ENCODE data around the gene TRAF7.
"Not testable (repeated sequence)": the region's sequence is repeated elsewhere in the genome, so short reads cannot be mapped to it uniquely, and the experiment has no call there.

Gene TRAF7

DNA sequence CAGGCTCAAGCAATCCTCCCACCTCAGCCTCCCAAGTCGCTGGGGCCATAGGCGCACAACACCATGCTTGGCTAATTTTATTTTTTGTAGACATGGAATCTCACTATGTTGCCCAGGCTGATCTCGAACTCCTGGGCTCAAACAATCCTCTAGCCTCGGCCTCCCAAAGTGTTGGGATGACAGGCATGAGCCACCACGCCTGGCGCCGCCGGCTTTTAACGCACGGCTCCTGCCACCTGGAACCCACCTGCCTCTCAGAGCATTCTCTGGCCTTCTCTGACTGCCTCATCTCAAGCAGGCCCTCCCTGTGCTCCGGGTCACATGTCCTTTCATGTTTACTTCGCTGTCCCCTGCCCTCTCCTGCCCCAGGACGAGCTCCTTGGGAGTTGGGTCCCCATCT is 30.5 kb downstream of the TRAF7 start:
- DNase-seq: no peak

DNA sequence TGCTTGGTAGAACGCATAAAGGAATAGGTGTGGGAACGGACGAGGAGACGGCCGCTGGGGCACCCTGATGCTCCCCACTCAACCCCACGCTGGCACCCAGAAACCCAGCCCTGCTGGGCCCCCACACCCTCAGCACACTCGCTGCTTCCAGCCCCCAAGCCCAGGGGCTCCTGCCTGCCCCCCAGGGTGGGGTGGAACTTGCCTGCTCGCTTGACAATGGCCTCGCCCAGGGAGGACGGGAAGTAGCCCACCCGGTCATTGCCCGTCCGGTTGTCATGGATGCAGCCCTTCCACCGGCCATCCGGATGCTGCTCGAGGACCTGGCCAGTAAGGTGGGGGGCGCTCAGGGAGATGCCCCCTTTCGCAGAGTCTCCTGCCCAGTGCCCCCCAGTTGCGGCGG is 30.9 kb downstream of the TRAF7 start:
- no peak for DNase-seq

DNA sequence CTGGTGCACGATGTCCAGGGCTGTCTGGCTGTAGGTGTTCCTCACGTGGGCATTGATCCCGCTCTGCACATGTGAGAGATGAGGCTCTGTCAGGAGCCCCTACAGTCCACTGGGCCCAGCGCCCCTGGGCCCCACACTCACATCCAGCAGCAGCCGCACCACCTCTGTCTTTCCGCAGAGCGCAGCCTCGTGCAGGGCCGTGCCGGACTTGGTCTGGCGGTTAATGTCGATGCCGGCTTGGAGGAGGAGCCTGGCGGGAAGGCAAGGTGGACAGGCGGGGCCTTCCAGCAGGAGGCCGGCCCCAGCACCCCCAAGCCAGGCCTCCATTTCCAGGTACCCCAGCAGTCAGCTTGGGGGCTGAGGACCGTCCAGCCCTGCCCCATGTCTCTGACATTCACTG is 31.6 kb downstream of the TRAF7 start:
- DNase-seq: no peak

DNA sequence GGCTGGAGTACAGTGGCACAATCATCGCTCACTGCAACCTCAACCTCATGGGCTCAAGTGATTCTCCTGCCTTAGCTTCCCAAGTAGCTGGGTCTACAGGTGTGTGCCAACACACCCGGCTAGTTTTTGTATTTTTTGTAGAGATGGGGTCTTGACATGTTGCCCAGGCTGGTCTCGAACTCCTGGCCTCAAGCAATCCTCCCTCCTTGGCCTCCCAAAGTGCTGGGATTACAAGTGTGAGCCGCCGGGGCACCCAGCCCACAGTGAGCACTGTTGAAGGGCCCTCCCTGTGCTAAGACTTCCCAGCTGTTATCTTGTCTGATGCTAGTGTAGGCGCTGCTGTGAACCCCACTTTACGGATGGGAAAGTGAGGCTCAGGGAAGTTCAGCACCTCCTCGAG is 32.8 kb downstream of the TRAF7 start:
- DNase-seq: no peak

DNA sequence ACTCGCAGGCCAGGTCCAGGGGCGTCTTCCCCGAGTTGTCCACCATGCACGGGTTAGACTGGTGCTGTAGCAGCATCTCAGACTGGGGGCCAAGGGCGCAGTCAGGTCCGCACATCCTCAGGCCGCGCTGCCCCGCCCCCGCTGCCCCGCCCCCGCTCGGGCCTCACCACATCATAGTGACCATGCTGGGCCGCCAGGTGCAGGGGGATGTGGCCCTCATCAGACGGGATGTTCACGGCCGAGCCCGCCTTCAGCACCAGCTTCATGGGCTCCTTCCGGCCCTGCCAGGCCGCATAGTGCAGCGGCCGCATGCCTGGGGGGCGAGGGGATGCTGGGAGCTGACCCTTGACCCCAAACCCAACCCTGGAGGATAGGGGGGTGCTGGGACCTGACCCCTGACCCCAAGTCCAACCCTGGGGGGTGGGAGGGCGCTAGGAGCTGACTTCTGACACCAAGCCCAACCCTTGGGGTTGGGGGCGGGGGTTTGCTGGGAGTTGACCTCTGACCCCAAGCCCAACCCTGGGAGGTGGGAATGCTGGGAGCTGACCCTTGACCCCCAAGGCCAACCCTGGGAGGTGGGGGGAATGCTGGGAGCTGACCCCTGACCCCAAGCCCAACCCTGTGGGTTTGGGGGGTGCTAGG is 33.8 kb downstream of the TRAF7 start:
- DNase-seq: no peak

DNA sequence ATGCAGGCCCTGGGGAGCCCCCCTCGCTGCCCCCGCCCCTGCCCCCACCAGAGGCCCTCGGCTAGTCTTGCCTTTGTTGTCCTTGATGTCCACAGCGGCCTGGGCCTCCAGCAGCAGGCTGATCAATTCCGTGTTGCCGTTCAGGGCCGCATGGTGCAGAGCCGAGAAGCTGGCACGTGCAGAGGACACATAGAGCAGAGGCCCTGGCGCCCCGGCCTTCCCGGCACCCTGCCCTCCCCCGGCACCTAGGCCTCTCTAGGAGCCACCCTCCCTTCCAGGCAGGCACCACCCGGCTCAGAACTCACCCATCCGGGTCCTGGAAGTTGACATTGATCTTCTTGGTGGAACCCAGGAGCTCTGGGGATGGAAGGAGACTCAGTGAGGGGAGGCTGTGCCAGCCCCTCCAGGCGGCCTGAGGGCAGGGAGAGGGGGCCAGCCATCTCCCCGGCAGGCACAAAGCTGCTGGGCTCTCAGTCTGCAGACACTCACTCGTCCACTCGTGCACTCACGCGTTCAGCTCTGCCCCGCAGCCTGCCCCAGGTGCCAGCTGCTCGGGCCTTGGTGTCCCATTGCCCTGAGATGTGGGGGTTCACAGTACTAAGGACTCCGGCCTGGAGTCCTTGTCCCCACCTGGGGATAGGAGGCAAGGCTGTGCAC is 34.5 kb downstream of the TRAF7 start:
- DNase-seq: no peak

DNA sequence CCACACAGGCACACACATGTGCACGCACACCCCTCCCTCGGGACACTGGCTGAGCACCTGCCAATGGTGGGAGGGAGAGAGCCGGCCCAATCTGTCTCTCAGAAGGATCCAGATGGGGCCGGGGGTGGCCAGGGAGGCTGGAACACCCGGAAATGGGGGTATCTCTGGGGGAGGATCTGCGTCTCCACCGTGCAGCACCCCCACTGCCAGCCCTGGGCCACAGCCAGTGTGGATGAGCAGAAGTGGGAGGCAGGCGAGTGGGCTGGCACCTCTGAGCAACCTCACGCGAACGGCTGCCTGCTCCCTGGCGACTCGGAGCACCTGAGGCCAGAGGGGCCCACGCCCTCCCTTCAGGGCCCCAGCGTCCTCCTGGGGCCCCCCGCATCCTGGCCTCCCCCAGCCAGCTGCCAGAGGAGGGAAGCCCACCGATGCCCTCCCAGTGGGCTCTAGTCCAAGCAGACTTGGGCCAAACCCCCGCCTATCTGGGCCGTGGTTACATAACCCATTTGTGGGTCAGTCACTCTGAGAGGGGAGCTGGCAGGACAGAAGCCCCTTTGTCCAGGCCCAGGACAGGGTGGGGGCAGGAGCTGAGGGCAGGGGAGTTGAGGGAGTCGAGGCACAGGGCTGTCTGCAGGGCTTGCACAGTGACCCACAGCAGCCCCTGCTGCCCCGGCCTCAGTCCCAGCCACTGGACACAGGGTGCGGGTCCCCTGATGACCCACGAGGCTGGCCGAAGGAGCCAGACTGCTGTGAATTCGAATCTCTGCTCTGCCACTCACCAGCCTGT is 35.3 kb downstream of the TRAF7 start:
- no peak for DNase-seq

DNA sequence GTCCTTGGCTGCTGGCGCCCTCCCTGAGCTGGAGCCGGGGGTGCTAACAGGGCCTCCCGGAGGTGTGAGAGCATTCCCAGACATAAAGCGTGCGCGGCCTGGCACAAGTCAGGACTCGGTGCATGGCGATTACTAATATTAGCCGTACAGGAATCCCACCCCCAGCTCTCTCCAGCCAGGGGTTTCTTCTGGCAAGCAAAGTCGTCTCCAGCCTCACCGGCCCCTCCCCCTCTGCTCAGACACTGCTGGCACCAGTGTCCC is 35.8 kb downstream of the TRAF7 start:
- DNase-seq: no peak

DNA sequence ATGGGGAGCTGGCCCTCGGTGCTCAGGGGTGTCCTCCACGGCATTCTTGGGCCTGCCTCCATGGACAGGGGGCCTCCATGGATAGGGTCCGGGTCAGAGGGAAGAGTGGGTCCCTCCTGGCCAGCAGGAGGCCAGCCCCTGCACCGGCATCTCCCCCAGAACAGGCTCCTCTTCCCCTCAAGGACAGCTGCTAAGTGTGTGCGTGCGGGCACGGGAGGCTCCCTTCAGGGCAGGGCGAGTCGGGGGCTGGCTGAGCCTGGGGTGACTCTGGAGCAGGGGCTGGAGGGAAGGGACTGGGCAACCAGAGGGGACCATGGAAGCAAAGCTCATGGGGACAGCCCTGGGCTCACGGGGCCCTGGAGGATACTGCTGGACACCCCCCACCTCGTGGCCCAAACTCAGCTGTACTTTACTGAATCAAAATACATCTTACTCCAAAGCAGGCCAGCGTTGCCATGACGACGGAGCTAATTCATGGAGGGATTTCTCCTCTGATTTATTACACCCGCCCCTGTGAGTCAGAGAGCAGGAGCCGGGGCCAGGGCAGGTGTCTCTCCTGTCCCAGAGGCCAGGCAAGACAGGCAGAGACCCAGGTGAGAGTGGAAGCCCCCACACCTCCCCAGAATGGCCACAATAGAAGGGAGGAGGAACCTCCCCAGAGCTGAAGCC is 38.7 kb downstream of the TRAF7 start:
- DNase-seq: peak; percentile 45

DNA sequence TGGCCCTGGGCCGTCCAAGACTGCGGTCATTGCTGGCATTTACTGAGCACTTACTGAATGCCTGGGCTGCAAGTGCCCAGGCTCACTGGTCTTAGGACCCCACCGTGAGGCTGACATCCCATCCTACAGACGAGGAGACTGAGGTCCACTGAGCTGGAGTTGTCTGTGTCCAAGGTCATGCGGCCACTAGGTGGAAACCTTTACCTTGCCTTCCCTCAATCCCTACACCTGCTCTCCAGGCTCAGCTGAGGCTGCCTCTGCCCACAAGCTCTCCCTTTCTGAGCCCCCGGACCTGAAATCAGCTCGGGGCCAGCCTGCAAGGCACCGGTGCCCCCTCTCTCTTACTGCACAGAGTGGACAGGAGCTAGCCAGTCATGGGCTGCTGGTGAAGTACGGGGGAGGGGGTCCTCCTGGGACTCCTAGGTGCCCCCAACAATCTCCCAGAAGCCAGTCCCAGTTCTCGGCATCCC is 39.3 kb downstream of the TRAF7 start:
- DNase-seq: peak; percentile 20

DNA sequence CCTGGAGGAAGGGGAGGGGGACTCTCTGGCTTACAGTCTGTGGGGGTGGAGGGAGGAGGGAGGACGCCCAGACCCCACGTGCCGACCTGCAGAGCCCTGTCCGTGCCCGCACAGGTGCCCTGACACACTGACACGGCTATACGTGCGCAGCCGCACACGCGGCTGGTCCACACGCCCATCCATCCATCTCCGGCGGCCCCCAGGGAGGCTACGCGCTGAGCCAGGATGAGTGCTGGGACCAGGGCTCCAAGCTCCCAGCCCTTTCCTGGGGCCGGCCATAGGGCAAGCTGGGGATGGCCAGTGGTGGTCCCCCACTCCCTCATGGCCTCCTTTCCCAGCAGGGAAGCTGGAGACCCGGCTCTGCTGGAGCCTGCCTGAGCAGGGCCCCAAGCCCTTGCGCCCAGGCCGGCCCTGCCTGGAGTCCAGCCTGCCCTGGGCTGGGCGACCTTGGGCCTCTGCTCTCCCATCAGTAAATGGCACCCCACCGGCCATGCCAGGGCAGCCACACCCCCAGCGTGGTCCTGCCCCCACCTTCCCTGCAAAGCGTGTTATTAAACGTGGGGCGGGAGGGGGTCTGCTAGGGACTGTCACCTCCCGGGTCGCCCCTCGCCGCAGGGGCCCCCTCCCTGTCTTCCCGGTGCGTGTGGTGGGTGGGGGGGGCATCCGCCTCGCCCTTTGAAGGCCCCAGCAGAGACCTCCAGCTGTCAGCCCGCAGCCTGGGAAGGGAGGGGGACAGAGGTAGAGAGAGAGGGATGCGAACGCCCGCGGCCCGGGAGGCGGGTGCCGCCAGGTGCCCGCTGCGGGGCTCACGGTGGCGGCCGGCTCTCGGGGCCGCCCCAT is 40.0 kb downstream of the TRAF7 start:
- no peak for DNase-seq

DNA sequence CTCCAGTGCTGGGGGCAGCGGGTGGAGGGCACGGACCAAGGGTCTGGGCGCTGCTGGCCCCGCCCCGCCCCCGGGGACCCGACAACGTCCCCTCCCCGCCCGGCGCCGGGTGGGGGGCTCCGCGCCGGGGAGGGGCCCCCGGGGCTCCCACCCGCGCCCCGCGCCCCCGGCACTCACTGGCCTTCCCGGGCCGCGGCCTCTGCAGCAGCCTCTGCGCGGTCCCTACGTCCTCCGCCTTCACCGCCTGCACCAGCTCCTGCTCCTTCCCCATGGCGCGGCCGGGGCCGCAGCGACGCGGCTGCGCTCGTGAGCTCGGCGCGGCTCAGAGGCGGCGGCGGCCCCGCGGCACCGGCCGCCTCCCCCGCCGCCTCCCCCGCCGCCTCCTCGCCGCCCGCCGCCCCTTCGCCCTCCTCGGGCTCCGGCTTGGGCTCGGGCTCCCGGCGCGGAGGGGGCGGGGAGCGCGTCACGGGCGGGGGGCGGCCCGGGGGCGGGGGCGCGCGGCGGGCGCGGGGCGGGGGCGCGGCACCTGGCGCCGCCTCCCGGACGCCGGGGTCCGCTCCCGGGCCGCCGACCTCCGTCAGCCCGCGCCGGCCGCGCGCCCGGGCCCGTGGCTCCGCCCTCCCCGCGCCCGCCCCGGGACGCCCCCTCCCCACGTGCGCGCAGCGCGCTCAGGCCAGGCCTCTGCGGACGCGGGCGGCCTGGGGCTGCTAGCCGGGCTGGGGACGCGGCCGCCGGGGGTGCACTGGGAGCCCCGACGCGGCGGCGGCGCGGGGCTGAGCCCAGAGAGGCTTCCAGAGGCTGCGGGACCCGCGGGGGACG is 40.8 kb downstream of the TRAF7 start, which contains the start of gene CASKIN1:
CASKIN1 (minus strand) TSS at position 444 of the 819 bp plus-strand sequence; CDS start at position 271, 173 bp downstream.
- no peak for DNase-seq

DNA sequence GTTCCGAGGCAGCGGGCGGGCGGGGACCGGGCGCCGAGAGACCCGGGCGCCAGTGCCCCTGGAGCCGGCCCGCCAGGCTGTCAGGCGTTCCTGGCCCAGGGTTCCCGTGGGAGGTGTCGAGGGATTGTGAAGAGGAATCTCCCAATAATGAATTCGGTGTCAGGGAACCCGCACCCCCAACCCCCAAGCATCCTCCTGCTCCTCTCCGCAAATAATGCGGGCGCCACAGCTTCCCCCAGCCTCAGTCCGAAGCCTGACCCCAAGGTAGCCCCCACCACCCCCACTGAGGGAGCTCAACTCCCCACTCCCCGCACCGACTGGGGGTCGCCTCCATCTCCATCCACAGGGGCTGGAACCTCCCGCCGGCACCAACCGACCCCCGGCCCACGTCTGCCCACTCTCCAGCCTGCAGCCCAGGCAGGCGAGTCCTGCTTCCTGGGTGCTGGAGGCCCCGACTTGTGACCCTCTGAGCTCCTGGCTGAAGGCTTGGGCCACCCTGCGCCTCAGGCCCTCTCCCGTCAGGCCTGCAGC is 41.5 kb downstream of the TRAF7 start:
- no peak for DNase-seq

DNA sequence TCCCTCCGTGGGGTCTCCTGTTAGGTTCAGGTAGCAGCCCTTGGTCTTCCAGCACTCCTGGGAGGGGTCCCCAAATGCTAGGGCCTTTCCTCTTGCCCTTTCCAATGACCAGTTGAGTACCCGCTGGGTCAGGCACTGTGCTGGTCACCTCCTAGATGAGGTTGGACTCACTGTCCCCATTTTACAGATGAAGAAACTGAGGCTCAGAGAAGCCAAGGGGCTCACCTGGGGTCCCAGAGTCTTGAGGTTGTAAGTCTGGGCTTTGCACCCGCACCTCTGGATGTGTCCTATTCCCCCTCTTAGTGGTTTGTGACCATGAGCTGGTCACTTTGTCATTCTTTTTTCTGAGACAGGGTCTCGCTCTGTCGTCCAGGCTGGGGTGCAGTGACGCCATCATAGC is 42.2 kb downstream of the TRAF7 start:
- DNase-seq: no peak

DNA sequence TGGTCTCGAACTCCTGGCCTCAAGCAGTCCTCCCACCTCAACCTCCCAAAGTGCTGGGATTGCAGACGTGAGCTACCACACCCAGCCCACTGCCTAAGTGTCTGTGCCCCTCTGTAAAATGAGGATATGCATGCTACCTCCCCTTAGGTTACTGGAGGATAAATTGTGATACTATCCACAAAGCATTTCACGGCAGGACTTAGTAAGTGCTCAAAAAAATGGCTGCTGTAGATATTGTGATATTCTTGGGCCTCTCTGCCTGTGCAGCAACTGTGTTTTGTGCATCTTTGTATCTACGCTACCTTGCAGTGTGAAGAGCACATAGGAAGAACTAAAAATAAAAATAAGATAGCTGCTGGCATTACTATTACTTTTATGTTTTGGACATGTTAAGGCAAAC is 42.7 kb downstream of the TRAF7 start:
- DNase-seq: no peak

DNA sequence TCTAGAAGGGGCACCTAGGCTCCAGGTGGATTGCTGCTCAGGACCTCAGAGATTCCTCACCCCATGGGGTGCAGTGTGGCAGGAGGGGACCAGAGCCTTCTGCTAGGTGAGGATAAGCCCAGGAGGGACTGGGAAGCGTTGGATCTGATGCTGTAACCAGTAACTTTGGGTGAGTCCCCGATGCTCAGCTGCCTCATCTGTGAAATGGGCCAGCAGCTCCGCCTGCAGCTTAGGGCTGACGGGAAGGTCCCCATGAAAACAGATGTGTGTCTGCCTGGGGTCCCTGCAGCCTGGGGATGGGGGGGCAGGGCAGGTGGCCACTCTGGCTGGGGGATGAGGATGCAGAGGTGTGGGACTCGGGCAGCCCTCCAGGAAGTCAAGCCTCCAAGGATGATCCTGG is 43.5 kb downstream of the TRAF7 start:
- DNase-seq: no peak

DNA sequence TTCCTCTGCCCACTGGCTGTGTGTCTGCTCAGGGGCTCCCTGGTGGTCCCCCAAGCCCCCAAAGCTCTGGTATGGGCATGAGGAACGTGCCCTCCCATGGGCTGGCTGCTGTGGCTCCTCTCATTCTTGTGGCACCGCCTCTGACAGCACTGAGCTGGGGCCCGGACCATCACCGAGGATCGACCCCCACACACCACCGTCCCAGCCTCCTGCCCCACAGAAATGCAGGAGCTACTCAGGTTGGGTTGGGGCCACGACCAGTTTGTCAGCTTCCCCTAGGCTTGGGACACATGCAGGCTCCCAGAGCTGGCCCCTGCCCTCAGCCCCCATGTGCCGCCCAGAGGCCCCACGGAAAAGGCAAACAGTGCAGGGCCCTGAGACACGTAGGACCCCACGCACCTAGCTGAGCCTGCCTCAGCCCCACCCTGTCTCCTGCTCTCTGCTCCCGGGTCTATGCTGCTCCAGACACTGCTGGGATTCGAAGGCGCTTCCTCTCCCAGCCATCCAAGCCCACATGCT is 44.1 kb downstream of the TRAF7 start:
- no peak for DNase-seq

DNA sequence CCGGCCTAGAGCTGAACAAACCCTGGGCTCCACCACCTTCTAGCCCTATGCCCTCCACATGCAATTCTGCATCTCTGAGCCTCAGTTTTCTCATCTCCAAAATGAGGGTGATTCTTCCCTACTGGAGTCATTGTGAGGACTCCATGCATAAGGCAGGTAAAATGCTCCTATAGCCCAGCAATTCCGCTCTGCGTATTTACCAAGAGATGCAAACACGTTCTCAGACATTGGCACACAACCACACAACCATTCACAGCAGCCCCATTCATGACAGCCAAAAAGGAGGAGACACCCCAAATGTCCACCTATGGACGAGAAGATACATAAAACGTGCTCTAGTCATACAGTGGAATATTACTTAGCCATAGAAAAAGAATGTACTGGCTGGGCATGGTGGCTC is 44.7 kb downstream of the TRAF7 start:
- no peak for DNase-seq

DNA sequence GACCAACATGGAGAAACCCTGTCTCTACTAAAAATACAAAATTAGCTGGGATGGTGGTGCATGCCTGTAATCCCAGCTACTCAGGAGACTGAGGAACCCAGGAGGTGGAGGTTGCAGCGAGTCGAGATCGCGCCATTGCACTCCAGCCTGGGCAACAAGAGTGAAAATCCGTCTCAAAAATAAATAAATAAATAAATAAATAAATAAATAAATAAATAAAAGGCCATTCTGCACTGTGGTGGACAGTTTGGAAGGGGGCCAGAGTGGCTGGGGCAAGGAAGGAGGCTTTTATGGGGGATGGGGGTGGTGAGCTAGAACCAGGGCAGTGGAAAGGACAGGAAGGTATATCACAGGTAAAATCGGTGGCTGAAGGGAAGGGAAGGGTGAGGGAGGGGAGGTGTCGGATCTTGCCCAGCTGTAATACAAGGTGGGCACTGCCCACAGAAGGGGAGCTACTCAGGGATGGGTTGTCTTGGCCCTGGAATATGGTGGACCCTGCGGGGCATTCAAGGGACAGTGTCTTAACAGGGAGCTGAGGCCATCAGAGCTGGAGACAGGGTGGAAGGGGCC is 47.6 kb downstream of the TRAF7 start:
- DNase-seq: not testable (repeated sequence)

DNA sequence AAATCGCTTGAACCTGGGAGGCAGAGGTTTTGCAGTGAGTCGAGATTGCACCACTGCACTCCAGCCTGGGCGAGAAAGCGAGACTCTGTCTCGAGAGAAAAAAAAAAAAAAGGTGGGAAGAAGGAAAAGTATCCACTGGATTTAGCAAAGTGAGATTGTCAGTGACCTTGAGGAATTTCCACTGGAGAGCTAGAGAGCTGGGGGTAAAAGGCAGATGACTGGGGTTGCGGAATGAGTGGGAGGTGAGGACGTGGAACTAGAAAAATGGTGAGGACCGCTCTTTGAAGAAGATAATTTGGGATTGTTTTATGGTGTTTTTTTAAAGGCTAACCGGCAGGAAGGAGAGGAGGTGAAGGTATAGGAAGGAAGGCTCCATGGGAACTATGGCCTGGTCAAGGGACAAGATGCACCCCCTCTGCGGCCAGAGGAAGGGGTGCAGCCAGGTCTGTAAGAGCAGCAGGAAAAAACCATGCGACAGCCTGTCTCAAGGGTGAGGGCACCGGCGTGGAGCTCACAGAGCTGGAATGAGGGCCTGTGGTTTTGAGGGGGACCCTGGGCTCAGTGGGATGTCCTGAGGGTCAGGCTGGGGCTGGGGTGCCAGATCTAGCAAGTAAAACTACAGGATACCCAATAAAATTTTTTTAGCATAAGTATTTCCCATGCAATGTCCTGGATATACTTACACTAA is 49.0 kb downstream of the TRAF7 start:
- DNase-seq: no peak

All from fibroblast of skin of right quadriceps (primary cell).